ENCODE data around the gene JARID2. TPM values are rescaled to one million over a fixed set of nuclear protein-coding genes. Genes with fewer than 3 reads are reported as not detected.

The JARID2 gene
- total RNA-seq, 1 experiment from 2014 or later = 6.0 TPM

DNA sequence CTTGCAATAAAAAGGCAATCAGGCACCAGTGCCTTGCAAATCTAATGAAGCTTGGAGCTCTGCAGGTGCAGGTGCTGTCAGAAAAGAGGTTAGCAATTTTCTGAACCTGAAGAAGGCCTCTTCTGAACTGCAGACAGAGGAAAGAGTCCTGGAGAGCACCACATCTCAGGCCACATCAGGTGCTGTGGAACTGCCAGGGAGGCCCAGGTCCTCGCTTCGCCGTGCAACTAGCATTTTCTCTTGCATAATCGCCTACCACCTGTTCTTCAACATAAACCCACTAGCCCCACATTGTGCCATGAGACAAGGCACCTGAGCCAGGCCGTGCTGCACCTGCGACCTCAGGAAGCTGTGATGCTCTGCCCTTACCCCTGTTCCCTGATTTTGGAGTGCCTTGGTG is 229.4 kb downstream of the JARID2 start:
- POLR2A ChIA-PET = no interaction called here
- no peak for ATAC-seq

DNA sequence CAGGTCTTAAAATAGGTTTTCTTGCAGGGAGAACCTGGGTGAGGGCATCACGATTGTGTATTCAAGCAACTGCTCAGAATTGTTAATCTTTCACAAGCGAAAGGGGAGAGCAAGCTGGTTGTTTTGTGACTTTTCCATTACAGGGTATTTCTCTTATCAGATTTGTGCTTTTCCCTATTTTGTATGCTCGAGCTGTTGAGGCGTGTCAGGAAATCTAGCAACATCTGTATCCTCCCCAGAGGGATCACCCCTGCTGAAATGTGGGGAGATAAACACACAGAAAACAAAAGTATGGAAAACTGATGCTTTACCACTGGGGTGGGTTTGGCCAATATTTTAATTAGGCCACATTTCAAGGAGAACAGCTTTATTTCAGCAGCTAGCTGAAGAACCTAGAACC is 230.0 kb downstream of the JARID2 start:
- ATAC-seq (no peak), DNase-seq (ENCODE audit: low read depth, low spot score) (no peak)
- TF ChIP-seq, protein P1, sequence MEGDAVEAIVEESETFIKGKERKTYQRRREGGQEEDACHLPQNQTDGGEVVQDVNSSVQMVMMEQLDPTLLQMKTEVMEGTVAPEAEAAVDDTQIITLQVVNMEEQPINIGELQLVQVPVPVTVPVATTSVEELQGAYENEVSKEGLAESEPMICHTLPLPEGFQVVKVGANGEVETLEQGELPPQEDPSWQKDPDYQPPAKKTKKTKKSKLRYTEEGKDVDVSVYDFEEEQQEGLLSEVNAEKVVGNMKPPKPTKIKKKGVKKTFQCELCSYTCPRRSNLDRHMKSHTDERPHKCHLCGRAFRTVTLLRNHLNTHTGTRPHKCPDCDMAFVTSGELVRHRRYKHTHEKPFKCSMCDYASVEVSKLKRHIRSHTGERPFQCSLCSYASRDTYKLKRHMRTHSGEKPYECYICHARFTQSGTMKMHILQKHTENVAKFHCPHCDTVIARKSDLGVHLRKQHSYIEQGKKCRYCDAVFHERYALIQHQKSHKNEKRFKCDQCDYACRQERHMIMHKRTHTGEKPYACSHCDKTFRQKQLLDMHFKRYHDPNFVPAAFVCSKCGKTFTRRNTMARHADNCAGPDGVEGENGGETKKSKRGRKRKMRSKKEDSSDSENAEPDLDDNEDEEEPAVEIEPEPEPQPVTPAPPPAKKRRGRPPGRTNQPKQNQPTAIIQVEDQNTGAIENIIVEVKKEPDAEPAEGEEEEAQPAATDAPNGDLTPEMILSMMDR (IDR thresholded peaks at IDR 0.05) = no peak
- TF ChIP-seq POLR2AphosphoS5 (IDR thresholded peaks at IDR 0.05; ENCODE audit: low read depth, low read length) (no peak), SIN3A (IDR thresholded peaks at IDR 0.05; ENCODE audit: borderline replicate concordance, insufficient read depth, low read depth, low read length) (no peak), TCF7L2 (IDR thresholded peaks at IDR 0.05; ENCODE audit: low read depth, low read length) (no peak)
- TF ChIP-seq, protein P2, sequence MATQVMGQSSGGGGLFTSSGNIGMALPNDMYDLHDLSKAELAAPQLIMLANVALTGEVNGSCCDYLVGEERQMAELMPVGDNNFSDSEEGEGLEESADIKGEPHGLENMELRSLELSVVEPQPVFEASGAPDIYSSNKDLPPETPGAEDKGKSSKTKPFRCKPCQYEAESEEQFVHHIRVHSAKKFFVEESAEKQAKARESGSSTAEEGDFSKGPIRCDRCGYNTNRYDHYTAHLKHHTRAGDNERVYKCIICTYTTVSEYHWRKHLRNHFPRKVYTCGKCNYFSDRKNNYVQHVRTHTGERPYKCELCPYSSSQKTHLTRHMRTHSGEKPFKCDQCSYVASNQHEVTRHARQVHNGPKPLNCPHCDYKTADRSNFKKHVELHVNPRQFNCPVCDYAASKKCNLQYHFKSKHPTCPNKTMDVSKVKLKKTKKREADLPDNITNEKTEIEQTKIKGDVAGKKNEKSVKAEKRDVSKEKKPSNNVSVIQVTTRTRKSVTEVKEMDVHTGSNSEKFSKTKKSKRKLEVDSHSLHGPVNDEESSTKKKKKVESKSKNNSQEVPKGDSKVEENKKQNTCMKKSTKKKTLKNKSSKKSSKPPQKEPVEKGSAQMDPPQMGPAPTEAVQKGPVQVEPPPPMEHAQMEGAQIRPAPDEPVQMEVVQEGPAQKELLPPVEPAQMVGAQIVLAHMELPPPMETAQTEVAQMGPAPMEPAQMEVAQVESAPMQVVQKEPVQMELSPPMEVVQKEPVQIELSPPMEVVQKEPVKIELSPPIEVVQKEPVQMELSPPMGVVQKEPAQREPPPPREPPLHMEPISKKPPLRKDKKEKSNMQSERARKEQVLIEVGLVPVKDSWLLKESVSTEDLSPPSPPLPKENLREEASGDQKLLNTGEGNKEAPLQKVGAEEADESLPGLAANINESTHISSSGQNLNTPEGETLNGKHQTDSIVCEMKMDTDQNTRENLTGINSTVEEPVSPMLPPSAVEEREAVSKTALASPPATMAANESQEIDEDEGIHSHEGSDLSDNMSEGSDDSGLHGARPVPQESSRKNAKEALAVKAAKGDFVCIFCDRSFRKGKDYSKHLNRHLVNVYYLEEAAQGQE (IDR thresholded peaks at IDR 0.05; ENCODE audit: insufficient read depth in 1 of 2, low read depth in 2 of 2, low read length in 1 of 2) = no peak
- BruUV-seq (replicated peaks) = no TSS peak
- H3K4me1 ChIP-seq (ENCODE audit: control insufficient read depth, insufficient read depth, low read length) = no peaks in the 10 kb centered on the region
- CTCF ChIA-PET = no interaction called here
- no peaks in the 10 kb centered on the region for H3K9me3 ChIP-seq (ENCODE audit: control insufficient read depth, insufficient read depth, low read depth, low read length)
- no peaks in the 10 kb centered on the region for H3K27me3 ChIP-seq (ENCODE audit: control insufficient read depth, insufficient read depth, low read length)
- intact Hi-C loops (cut with micrococcal nuclease; ENCODE audit: unreplicated experiment) = no loop called here
- H3K4me3 ChIP-seq (ENCODE audit: low read depth in 2 of 2, low read length in 2 of 2) = no peak overlapping the region
- POLR2A ChIA-PET = no interaction called here
- in situ Hi-C loops (cut with HindIII; ENCODE audit: low pct_unique_long_range_greater_than_20kb, low sequenced_read_pairs) = no loop called here
- H3K36me3 ChIP-seq (ENCODE audit: control insufficient read depth, insufficient read depth, low read length) = no peaks in the 10 kb centered on the region
- H3K27ac ChIP-seq (ENCODE audit: low read length) = no peak overlapping the region

More for the DNA sequence above, 229.4 kb downstream of the JARID2 start:
- Histone ChIP-seq H3K27ac (ENCODE audit: low read length) (no peak overlapping the region), H3K9me3 (ENCODE audit: control insufficient read depth, insufficient read depth, low read depth, low read length) (no peaks in the 10 kb centered on the region), H3K4me1 (ENCODE audit: control insufficient read depth, insufficient read depth, low read length) (no peaks in the 10 kb centered on the region), H3K36me3 (ENCODE audit: control insufficient read depth, insufficient read depth, low read length) (no peaks in the 10 kb centered on the region), H3K27me3 (ENCODE audit: control insufficient read depth, insufficient read depth, low read length) (no peaks in the 10 kb centered on the region), H3K4me3 (ENCODE audit: low read depth in 2 of 2, low read length in 2 of 2) (no peak overlapping the region)
- TF ChIP-seq SIN3A (IDR thresholded peaks at IDR 0.05; ENCODE audit: borderline replicate concordance, insufficient read depth, low read depth, low read length) (no peak), POLR2AphosphoS5 (IDR thresholded peaks at IDR 0.05; ENCODE audit: low read depth, low read length) (no peak), TCF7L2 (IDR thresholded peaks at IDR 0.05; ENCODE audit: low read depth, low read length) (no peak)
- no peak for DNase-seq (ENCODE audit: low read depth, low spot score)
- intact Hi-C loops (cut with micrococcal nuclease; ENCODE audit: unreplicated experiment) = no loop called here
- no TSS peak for BruUV-seq (replicated peaks)
- CTCF ChIA-PET = no interaction called here
- in situ Hi-C loops (cut with HindIII; ENCODE audit: low pct_unique_long_range_greater_than_20kb, low sequenced_read_pairs) = no loop called here

DNA sequence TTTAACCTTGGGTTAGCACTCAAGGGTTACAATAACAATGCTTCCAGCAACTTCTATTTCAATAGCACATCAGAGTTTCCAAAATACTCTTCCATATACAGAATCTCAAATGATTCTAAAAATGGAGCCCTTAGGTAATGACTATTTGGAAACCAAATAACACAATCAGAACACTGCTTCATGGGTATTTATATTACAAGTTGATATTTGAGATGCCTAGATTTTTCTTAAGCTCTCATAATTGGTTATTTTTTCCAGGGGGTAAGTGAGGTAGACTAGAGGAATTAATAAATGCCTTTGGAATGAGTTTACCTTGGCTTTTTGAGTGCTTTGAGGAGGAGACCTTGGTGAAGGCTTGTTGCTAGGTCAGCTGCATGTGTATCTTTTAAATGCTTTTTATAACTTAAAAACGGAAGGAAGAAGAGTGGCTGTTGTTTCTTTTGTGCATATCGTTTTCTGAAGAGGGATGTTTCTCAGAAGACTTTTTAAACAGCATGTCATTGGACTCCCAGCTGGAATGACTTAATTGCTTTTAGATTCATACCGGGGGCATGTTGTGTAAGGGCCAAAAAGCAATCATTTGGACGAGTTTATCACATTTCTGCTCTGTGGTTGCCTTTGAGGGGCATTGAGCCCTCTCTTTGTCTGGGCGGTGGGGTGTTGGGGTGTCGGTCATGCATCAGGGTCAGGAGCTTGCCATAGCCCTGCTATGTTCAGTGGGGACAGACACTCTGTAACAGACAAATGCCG is 230.9 kb downstream of the JARID2 start:
- no peak overlapping the region for H3K27ac ChIP-seq (ENCODE audit: low read length)
- in situ Hi-C loops (cut with HindIII; ENCODE audit: low pct_unique_long_range_greater_than_20kb, low sequenced_read_pairs) (no loop called here), intact Hi-C loops (cut with micrococcal nuclease; ENCODE audit: unreplicated experiment) (no loop called here)
- POLR2A ChIA-PET = interaction anchor here (0.6 kb wide), 1 partner anchor 115 kb away, joined by 3 read pairs; no protein-coding TSS in a partner anchor
- no peaks in the 10 kb centered on the region for H3K9me3 ChIP-seq (ENCODE audit: control insufficient read depth, insufficient read depth, low read depth, low read length)
- DNase-seq (ENCODE audit: low read depth, low spot score) (no peak), ATAC-seq (no peak)
- BruUV-seq (replicated peaks) = no TSS peak
- no peak overlapping the region for H3K4me3 ChIP-seq (ENCODE audit: low read depth in 2 of 2, low read length in 2 of 2)
- CTCF ChIA-PET = interaction anchor here (0.6 kb wide), 1 partner anchor 988 kb away, joined by 5 read pairs; no protein-coding TSS in a partner anchor
- no peaks in the 10 kb centered on the region for H3K36me3 ChIP-seq (ENCODE audit: control insufficient read depth, insufficient read depth, low read length)
- no peaks in the 10 kb centered on the region for H3K27me3 ChIP-seq (ENCODE audit: control insufficient read depth, insufficient read depth, low read length)
- no peaks in the 10 kb centered on the region for H3K4me1 ChIP-seq (ENCODE audit: control insufficient read depth, insufficient read depth, low read length)
- TF ChIP-seq, protein P1 (IDR thresholded peaks at IDR 0.05) = no peak
- TF ChIP-seq SIN3A (IDR thresholded peaks at IDR 0.05; ENCODE audit: borderline replicate concordance, insufficient read depth, low read depth, low read length) = no peak
- TF ChIP-seq POLR2AphosphoS5 (IDR thresholded peaks at IDR 0.05; ENCODE audit: low read depth, low read length) = no peak
- TF ChIP-seq TCF7L2 (IDR thresholded peaks at IDR 0.05; ENCODE audit: low read depth, low read length) = no peak
- TF ChIP-seq, protein P2 (IDR thresholded peaks at IDR 0.05; ENCODE audit: insufficient read depth in 1 of 2, low read depth in 2 of 2, low read length in 1 of 2) = no peak
